Lower leg skin (tissue), 3 donors: ENCODE measurements around the gene MYO18A.

Source experiments
- POLR2A ChIP-seq, 2 donors: fragments of 450-650 bp; IDR thresholded peaks; one replicate each; pipeline ENCODE4 v1.6.1; 2016 to 2017; ENCODE audit warnings: antibody characterized with exemption in 2 of 2, mild to moderate bottlenecking in 1 of 2, moderate library complexity in 1 of 2
- TF ChIP-seq, protein P1 (sequence below), 3 donors: fragments of 450-650 bp; IDR thresholded peaks; one replicate each; pipeline ENCODE4 v1.5.1; 2016; ENCODE audit warnings: antibody characterized with exemption in 3 of 3, mild to moderate bottlenecking in 3 of 3, moderate library complexity in 2 of 3

- TF ChIP-seq, protein P1, sequence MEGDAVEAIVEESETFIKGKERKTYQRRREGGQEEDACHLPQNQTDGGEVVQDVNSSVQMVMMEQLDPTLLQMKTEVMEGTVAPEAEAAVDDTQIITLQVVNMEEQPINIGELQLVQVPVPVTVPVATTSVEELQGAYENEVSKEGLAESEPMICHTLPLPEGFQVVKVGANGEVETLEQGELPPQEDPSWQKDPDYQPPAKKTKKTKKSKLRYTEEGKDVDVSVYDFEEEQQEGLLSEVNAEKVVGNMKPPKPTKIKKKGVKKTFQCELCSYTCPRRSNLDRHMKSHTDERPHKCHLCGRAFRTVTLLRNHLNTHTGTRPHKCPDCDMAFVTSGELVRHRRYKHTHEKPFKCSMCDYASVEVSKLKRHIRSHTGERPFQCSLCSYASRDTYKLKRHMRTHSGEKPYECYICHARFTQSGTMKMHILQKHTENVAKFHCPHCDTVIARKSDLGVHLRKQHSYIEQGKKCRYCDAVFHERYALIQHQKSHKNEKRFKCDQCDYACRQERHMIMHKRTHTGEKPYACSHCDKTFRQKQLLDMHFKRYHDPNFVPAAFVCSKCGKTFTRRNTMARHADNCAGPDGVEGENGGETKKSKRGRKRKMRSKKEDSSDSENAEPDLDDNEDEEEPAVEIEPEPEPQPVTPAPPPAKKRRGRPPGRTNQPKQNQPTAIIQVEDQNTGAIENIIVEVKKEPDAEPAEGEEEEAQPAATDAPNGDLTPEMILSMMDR (IDR thresholded peaks at IDR 0.05) = no peak
- TF ChIP-seq POLR2A (IDR thresholded peaks at IDR 0.05) = no peak
Measured at GRCh38 chr17:29155966-29156338, 24.2 kb downstream of the MYO18A start.
